D721Med (cell line): ENCODE measurements around the gene NDUFS8.

Source experiments
- DNase-seq: peaks from one replicate; pipeline ENCODE4 v3.0.0; 2011; ENCODE audit warnings: low spot score; ENCODE audit not compliant: insufficient read length
- FAIRE-seq: peaks from 2 replicates; lab custom pipeline; 2011; peaks lifted over from hg19 to GRCh38; lab: Jason Lieb, UNC
- TF ChIP-seq, protein P1 (sequence below): IDR thresholded peaks from 2 replicates; pipeline ENCODE4 v1.5.1; 2012; ENCODE audit warnings: mild to moderate bottlenecking, control low read depth; ENCODE audit not compliant: insufficient read depth; ENCODE audit errors: missing control alignments

The NDUFS8 gene

GRCh38 chr11:68021167-68021787 is 9.2 kb upstream of the NDUFS8 start:
- TF ChIP-seq, protein P1, sequence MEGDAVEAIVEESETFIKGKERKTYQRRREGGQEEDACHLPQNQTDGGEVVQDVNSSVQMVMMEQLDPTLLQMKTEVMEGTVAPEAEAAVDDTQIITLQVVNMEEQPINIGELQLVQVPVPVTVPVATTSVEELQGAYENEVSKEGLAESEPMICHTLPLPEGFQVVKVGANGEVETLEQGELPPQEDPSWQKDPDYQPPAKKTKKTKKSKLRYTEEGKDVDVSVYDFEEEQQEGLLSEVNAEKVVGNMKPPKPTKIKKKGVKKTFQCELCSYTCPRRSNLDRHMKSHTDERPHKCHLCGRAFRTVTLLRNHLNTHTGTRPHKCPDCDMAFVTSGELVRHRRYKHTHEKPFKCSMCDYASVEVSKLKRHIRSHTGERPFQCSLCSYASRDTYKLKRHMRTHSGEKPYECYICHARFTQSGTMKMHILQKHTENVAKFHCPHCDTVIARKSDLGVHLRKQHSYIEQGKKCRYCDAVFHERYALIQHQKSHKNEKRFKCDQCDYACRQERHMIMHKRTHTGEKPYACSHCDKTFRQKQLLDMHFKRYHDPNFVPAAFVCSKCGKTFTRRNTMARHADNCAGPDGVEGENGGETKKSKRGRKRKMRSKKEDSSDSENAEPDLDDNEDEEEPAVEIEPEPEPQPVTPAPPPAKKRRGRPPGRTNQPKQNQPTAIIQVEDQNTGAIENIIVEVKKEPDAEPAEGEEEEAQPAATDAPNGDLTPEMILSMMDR: no peak
- no peak for FAIRE-seq
- DNase-seq: no peak

DNA sequence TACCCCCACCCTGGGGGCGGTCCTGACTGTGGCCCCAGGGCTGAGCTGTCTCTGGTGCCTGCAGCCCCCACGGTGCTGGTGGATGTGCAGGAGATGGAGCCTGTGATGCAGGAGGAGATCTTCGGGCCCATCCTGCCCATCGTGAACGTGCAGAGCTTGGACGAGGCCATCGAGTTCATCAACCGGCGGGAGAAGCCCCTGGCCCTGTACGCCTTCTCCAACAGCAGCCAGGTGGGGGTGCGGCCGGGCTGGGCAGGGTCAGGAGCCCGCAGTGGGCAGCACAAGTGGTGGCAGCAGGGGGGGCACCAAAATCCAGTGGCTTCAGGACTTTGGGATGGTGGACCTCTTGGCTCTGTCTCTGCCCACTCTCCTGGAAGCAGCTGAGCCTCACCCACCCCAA is 8.0 kb upstream of the NDUFS8 start:
- DNase-seq (no peak), FAIRE-seq (no peak)
- TF ChIP-seq, protein P1: no peak

DNA sequence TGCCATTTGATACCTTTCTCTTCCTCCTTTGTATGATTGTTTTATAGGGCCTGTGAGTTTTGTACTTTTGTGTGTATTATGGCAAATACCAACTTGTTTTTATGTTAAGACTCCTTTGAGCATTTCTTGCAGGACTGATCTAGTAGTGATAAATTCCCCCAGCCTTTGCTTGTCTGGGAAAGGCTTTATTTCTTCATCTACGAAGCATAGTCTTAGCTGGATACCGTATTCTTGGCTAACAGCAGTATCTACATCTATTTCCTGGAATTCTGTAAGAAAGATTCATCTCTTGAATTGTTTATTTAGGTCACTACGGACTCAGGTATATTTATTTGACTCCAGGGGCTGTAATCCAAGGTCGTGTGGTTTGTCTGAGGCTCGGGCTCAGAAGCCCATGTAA is 6.0 kb upstream of the NDUFS8 start:
- FAIRE-seq (no peak), DNase-seq (no peak)
- TF ChIP-seq, protein P1: no peak

GRCh38 chr11:68025047-68025446 is 5.4 kb upstream of the NDUFS8 start:
- no peak for DNase-seq
- no peak for FAIRE-seq

DNA sequence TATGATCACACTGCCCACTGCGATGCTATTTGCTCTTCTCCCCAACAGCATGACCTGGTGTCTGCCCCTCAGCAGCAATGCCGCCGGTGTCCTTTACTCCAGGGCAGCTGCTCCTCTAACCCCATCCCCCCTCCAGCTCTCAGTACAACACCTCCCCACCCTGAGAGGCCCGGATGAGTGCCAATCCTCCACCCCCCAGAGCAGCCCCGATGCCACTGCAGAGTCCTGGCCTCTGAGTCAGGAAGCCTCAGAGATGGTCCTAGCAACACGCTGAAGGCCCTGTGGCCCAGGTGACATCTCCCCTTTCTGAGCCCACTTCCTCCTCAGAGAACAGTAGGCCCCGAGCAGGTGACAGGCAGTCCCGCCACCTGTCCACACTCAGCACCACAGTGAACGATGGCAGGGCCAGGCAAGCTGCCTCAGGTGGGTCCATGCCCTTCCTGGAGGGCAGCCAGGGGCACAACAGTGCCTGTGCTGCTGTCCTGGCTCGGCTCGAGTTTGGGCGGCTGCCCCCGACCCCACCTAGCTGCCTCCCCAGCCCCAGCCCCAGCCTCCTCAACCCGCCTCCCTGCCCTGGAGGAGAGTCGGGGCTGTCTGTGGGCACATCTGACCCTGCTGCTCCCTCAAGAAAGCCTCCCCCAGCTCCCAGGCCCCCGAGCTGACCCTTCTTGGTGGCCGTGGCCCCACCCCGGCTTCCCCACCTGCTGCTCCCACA is 3.9 kb upstream of the NDUFS8 start:
- DNase-seq (no peak), FAIRE-seq (no peak)
- TF ChIP-seq, protein P1: no peak

More at GRCh38 chr11:68025047-68025446, 5.4 kb upstream of the NDUFS8 start:
- TF ChIP-seq, protein P1: no peak

DNA sequence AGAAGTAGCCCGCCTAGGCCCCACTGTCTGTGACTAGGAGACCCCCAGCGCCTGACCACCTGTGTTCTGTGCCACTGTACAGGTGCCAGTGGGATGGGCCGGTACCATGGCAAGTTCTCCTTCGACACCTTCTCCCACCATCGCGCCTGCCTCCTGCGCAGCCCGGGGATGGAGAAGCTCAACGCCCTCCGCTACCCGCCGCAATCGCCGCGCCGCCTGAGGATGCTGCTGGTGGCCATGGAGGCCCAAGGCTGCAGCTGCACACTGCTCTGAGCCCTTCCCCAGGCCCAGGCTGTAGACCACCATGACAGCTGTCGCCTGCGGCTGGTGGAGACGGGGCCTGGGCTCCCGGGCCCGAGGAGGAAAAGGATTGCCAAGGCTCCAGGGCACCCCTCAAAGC is 2.8 kb upstream of the NDUFS8 start:
- TF ChIP-seq, protein P1: no peak
- no peak for FAIRE-seq
- DNase-seq: no peak
